Esophagus muscularis mucosa (tissue), 3 donors: ENCODE results near the gene KRTAP10-10.

Experiments used
- POLR2A ChIP-seq: fragments of 450-650 bp; IDR thresholded peaks from one replicate; pipeline ENCODE4 v1.6.1; 2017; ENCODE audit warnings: antibody characterized with exemption, moderate library complexity, mild to moderate bottlenecking, low read depth
- TF ChIP-seq, protein P1 (sequence below), 3 experiments: fragments of 200-600 bp in 2 of 3; fragments of 450-650 bp in 1 of 3; sonication (generic) in 2 of 3; IDR thresholded peaks; one replicate each; pipeline ENCODE4 v1.5.1; 2017 to 2019; ENCODE audit warnings: antibody characterized with exemption in 3 of 3, mild to moderate bottlenecking in 2 of 3, moderate library complexity in 1 of 3

DNA sequence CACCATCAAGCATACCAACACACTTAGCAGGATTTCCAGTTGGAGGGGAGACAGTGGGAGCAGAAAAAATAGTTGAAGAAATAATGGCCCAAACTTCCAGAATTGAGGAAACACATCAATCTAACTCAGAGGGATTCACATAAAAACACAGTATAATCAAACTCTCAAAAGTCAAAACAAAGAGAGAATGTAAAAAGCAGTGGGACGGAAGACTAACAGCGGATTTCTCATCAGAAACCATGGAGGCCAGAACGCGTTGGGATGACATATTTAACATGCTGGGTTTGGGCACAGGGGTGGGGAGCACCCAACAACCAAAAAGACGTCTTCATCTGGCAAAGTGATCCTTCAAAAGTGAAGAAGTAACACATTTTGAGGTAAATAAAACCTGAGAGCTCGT lies 17.3 kb upstream of the KRTAP10-10 start:
- TF ChIP-seq, protein P1, sequence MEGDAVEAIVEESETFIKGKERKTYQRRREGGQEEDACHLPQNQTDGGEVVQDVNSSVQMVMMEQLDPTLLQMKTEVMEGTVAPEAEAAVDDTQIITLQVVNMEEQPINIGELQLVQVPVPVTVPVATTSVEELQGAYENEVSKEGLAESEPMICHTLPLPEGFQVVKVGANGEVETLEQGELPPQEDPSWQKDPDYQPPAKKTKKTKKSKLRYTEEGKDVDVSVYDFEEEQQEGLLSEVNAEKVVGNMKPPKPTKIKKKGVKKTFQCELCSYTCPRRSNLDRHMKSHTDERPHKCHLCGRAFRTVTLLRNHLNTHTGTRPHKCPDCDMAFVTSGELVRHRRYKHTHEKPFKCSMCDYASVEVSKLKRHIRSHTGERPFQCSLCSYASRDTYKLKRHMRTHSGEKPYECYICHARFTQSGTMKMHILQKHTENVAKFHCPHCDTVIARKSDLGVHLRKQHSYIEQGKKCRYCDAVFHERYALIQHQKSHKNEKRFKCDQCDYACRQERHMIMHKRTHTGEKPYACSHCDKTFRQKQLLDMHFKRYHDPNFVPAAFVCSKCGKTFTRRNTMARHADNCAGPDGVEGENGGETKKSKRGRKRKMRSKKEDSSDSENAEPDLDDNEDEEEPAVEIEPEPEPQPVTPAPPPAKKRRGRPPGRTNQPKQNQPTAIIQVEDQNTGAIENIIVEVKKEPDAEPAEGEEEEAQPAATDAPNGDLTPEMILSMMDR (IDR thresholded peaks at IDR 0.05), result no peak
- no peak for TF ChIP-seq POLR2A
